ENCODE results near the gene GRB2.

- TF ChIP-seq CTCF (IDR thresholded peaks at IDR 0.05) (no peak), POLR2AphosphoS5 (IDR thresholded peaks at IDR 0.05) (no peak)
Observed at GRCh38 chr17:75371981-75372380, 33.5 kb downstream of the GRB2 start.

Measured in prostate gland (tissue), 2 donors.